Neutrophil (primary cell): ENCODE measurements around the gene NRG3.

Experiments used
- H3K27ac ChIP-seq: fragments of 200-600 bp; sonication (generic); 2 replicates; pipeline ENCODE4 v1.5.1; 2016; ENCODE audit warnings: mild to moderate bottlenecking, moderate library complexity
- H3K27me3 ChIP-seq: fragments of 200-600 bp; sonication (generic); 2 replicates; pipeline ENCODE4 v1.6.0; 2016; ENCODE audit warnings: mild to moderate bottlenecking
- H3K36me3 ChIP-seq: fragments of 200-600 bp; sonication (generic); 2 replicates; pipeline ENCODE4 v1.5.1; 2017
- H3K4me1 ChIP-seq, 2 experiments: fragments of 200-600 bp in 1 of 2; sonication (generic) in 1 of 2; 1 replicate in 1 of 2; 2 replicates in 1 of 2; pipeline versions ENCODE4 v1.5.1 to v1.6.1; 2013 to 2016; ENCODE audit warnings: low read depth in 1 of 2, low read length in 1 of 2, mild to moderate bottlenecking in 1 of 2, moderate library complexity in 1 of 2; ENCODE audit not compliant: control insufficient read depth in 1 of 2, insufficient read depth in 1 of 2
- H3K4me3 ChIP-seq, 2 experiments: fragments of 200-600 bp in 1 of 2; sonication (generic) in 1 of 2; 1 replicate in 1 of 2; 2 replicates in 1 of 2; pipeline ENCODE4 v1.5.1; 2013 to 2016; ENCODE audit warnings: low read depth in 1 of 2, low read length in 1 of 2, mild to moderate bottlenecking in 1 of 2, moderate library complexity in 1 of 2
- H3K9me3 ChIP-seq: fragments of 200-600 bp; sonication (generic); 2 replicates; pipeline ENCODE4 v1.5.1; 2016
- TF ChIP-seq, protein P1 (sequence below): fragments of 200-600 bp; sonication (generic); IDR thresholded peaks from 2 replicates; pipeline ENCODE4 v1.5.1; 2016; ENCODE audit warnings: antibody characterized with exemption

Gene NRG3

DNA sequence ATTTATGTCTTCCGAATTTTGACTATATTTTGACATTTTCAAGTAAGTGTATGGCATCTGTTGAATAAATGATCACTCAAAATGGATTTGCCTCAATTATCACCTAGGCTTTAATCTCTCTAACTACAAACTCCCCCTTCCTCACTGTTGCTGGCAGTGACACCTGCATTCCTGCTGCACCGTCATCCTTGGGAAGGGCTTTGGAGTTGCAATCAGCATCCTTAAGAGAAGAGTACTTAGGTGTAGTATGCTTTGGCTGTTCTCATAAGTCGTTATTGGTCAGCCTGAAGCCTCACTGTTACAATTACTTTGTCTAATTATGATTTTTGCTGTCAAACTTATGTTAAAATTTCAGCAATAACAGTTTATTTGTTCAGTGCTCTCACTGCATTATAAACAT is 415.0 kb downstream of the NRG3 start:
- Histone ChIP-seq H3K27me3 (no peaks in the 10 kb centered on the region), H3K4me1 (no peaks in the 10 kb centered on the region), H3K36me3 (no peaks in the 10 kb centered on the region), H3K27ac (no peak overlapping the region), H3K9me3 (no peaks in the 10 kb centered on the region), H3K4me3 (no peak overlapping the region)
- TF ChIP-seq, protein P1, sequence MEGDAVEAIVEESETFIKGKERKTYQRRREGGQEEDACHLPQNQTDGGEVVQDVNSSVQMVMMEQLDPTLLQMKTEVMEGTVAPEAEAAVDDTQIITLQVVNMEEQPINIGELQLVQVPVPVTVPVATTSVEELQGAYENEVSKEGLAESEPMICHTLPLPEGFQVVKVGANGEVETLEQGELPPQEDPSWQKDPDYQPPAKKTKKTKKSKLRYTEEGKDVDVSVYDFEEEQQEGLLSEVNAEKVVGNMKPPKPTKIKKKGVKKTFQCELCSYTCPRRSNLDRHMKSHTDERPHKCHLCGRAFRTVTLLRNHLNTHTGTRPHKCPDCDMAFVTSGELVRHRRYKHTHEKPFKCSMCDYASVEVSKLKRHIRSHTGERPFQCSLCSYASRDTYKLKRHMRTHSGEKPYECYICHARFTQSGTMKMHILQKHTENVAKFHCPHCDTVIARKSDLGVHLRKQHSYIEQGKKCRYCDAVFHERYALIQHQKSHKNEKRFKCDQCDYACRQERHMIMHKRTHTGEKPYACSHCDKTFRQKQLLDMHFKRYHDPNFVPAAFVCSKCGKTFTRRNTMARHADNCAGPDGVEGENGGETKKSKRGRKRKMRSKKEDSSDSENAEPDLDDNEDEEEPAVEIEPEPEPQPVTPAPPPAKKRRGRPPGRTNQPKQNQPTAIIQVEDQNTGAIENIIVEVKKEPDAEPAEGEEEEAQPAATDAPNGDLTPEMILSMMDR: no peak

DNA sequence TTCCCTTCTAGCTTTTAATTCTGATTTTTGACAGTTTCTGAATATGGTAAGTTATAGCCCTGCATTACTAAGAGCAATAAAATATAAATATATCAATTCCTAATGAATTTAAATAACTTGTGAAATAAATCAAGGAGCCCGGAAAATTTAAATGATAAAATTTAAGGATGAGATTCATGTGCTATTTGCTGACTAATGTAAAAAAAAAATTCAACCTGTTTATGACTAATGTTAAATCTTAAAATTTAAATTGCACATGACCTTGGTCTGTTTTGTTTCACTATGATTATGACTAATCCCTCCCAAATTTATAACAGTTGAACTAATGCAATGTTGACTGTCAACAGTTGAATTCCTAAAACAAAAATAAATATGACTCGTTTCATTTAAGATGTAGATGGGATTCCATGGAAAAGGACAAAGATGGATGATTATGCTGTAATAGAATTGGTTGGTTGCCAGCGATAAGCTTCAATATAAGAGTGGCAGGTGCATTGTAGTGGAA is 419.9 kb downstream of the NRG3 start:
- TF ChIP-seq, protein P1: no peak
- H3K4me1 ChIP-seq: no peaks in the 10 kb centered on the region
- no peaks in the 10 kb centered on the region for H3K9me3 ChIP-seq
- no peak overlapping the region for H3K27ac ChIP-seq
- no peaks in the 10 kb centered on the region for H3K36me3 ChIP-seq
- H3K27me3 ChIP-seq: no peaks in the 10 kb centered on the region
- no peak overlapping the region for H3K4me3 ChIP-seq

DNA sequence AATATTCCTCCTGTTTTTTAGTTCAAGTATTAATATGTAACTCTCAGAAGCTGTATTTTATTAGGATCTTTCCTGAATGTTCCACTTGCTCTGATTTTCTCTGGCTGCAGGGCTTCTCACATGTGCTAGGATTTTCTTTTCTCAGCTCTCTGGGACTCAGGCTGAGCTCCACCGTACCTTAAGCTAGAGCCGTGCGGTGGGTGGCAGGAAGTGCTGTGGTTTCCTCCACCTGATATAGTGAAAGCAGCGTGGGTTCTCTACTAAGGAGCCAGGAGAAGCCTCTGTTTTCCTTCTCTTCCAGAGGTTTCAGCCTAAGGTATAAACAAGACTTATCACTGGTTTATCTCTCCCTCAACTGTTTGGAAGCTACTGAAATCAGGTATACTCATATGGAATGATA is 433.6 kb downstream of the NRG3 start:
- TF ChIP-seq, protein P1: no peak

GRCh38 chr10:82310839-82311238 is 435.8 kb downstream of the NRG3 start:
- no peak overlapping the region for H3K4me3 ChIP-seq
- no peaks in the 10 kb centered on the region for H3K27me3 ChIP-seq
- no peaks in the 10 kb centered on the region for H3K4me1 ChIP-seq
- H3K9me3 ChIP-seq: no peaks in the 10 kb centered on the region
- no peaks in the 10 kb centered on the region for H3K36me3 ChIP-seq
- TF ChIP-seq, protein P1: no peak
- H3K27ac ChIP-seq: no peak overlapping the region

More for the DNA sequence above, 433.6 kb downstream of the NRG3 start:
- H3K36me3 ChIP-seq: no peaks in the 10 kb centered on the region
- no peaks in the 10 kb centered on the region for H3K4me1 ChIP-seq
- no peaks in the 10 kb centered on the region for H3K27me3 ChIP-seq
- H3K9me3 ChIP-seq: no peaks in the 10 kb centered on the region
- H3K27ac ChIP-seq: no peak overlapping the region
- no peak overlapping the region for H3K4me3 ChIP-seq

DNA sequence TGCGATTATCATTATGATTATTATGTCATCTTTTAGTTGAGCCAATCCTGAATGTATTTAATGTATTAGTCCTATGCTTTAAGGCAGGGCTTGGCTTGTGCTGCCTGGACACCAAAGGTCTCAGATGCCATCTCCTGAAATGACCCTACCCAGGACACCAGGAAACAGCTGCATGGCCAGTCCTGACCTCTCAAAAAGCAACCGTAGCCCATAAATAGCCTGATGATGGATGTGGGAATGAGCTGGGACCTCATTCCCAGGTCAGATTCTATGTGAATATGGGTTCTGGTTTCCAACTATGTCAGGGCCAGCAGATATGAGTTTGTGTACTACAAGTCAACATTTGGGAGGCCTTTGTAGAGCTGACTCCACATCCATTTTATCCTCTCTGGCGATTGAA is 438.4 kb downstream of the NRG3 start:
- Histone ChIP-seq H3K4me3 (no peak overlapping the region), H3K27ac (no peak overlapping the region), H3K27me3 (no peaks in the 10 kb centered on the region), H3K36me3 (no peaks in the 10 kb centered on the region), H3K4me1 (no peaks in the 10 kb centered on the region), H3K9me3 (no peaks in the 10 kb centered on the region)
- TF ChIP-seq, protein P1: no peak

DNA sequence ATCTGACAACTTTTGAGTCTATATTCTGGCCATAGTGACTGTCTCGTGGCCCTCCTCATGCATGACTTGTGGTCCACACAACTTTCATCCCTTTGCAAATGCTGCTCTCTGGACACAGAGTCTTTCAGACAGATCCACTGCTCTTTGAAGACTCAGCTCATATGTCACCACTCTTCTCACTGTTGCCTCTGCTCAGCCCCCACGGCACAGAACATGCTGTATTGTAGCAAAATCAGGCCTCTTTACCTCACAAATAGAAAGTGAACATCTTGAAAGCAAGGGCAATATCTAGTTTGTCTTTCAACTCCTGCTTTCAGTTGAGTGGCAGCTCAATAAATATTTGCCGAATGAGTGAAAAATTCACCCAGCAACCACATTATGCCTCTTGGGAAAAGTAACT is 443.5 kb downstream of the NRG3 start:
- TF ChIP-seq, protein P1: no peak
- H3K4me3 ChIP-seq: no peak overlapping the region

More for the DNA sequence above, 443.5 kb downstream of the NRG3 start:
- H3K4me1 ChIP-seq: no peaks in the 10 kb centered on the region
- H3K36me3 ChIP-seq: no peaks in the 10 kb centered on the region
- H3K27ac ChIP-seq: no peak overlapping the region
- no peaks in the 10 kb centered on the region for H3K27me3 ChIP-seq
- no peaks in the 10 kb centered on the region for H3K9me3 ChIP-seq
